HepG2 (cell line): ENCODE results near the gene EPHA2. TPM values are rescaled to one million over a fixed set of nuclear protein-coding genes. Genes with fewer than 3 reads are reported as not detected.

ENCODE experiments used
- ELF4 ChIP-seq: sonication (generic); formaldehyde crosslinking; IDR thresholded peaks from 2 replicates; pipeline ENCODE4 v1.5.0; 2020; ENCODE audit warnings: missing genetic modification reagents, mild to moderate bottlenecking, moderate library complexity, borderline replicate concordance
- HDAC1 ChIP-seq: sonication (generic); formaldehyde crosslinking; IDR thresholded peaks from 2 replicates; pipeline ENCODE4 v1.5.1; 2020; ENCODE audit warnings: mild to moderate bottlenecking, missing genetic modification reagents
- MYC ChIP-seq: sonication (generic); formaldehyde crosslinking; IDR thresholded peaks from 2 replicates; pipeline ENCODE4 v1.9.0; 2021; ENCODE audit warnings: missing genetic modification reagents, borderline replicate concordance
- NKX3-1 ChIP-seq: sonication (generic); formaldehyde crosslinking; IDR thresholded peaks from 2 replicates; pipeline ENCODE4 v1.5.0; 2020; ENCODE audit warnings: missing genetic modification reagents
- SMARCE1 ChIP-seq: fragments of 450-650 bp; IDR thresholded peaks from 2 replicates; pipeline ENCODE4 v1.6.1; 2017; ENCODE audit warnings: borderline replicate concordance
- SOX6 ChIP-seq, 2 experiments: fragments of 450-650 bp in 1 of 2; sonication (generic) in 1 of 2; formaldehyde crosslinking in 1 of 2; IDR thresholded peaks; 2 replicates each; pipeline versions ENCODE4 v1.4.0 to v1.6.1; 2017 to 2020; ENCODE audit warnings: antibody characterized with exemption in 1 of 2, mild to moderate bottlenecking in 1 of 2, missing genetic modification reagents in 1 of 2
- SRSF1 ChIP-seq: fragments of 200-400 bp; formaldehyde crosslinking; optimal IDR thresholded peaks from 2 replicates; pipeline ENCODE3; 2017; ENCODE audit warnings: mild to moderate bottlenecking, low read depth, low read length, moderate library complexity
- STAT5B ChIP-seq: sonication (generic); formaldehyde crosslinking; IDR thresholded peaks from 2 replicates; pipeline ENCODE4 v1.4.0; 2020; ENCODE audit warnings: missing genetic modification reagents
- ZBTB7B ChIP-seq: sonication (generic); formaldehyde crosslinking; IDR thresholded peaks from 2 replicates; pipeline ENCODE4 v1.4.0; 2020; ENCODE audit warnings: missing genetic modification reagents
- ZNF496 ChIP-seq: sonication (generic); formaldehyde crosslinking; IDR thresholded peaks from 2 replicates; pipeline ENCODE4 v1.8.1; 2023; ENCODE audit warnings: mild to moderate bottlenecking, moderate library complexity, missing genetic modification reagents; ENCODE audit not compliant: insufficient replicate concordance
- ZNF678 ChIP-seq: sonication (generic); formaldehyde crosslinking; IDR thresholded peaks from 2 replicates; pipeline ENCODE4 v1.4.0; 2020; ENCODE audit warnings: mild to moderate bottlenecking, missing genetic modification reagents
- ZNF703 ChIP-seq: sonication (generic); formaldehyde crosslinking; IDR thresholded peaks from 2 replicates; pipeline ENCODE4 v1.5.1; 2020; ENCODE audit warnings: missing genetic modification reagents, mild to moderate bottlenecking, moderate library complexity, borderline replicate concordance
- ZNF773 ChIP-seq: sonication (generic); formaldehyde crosslinking; IDR thresholded peaks from 2 replicates; pipeline ENCODE4 v1.4.0; 2020; ENCODE audit warnings: missing genetic modification reagents, borderline replicate concordance
- polyA plus RNA-seq, 8 experiments: library from polyadenylated mRNA; depleted of rRNA in 3 of 8; stranded (reverse) in 7 of 8; unstranded in 1 of 8; fragments of >200 nt; fragmentation: Illumina TruSeq in 4 of 8; extraction: Trizol in 4 of 8; gene quantifications; 2 replicates each; pipeline versions ENCODE4 v1.2.1 to v1.2.3, GENCODE V29; 2011 to 2016; ENCODE audit warnings: low read depth in 4 of 8, missing spikeins in 1 of 8, mixed read lengths in 1 of 8; ENCODE audit not compliant: insufficient read depth in 1 of 8
- total RNA-seq, 5 experiments: library from RNA; depleted of rRNA; stranded (reverse); fragments of >200 nt; fragmentation: Illumina TruSeq; extraction: Trizol; gene quantifications; 2 replicates each; pipeline ENCODE4 v1.2.3, GENCODE V29; 2016; ENCODE audit warnings: low read depth in 1 of 5
- TF ChIP-seq, protein P1 (sequence below): sonication (generic); formaldehyde crosslinking; IDR thresholded peaks from 2 replicates; pipeline ENCODE4 v1.4.0; 2020; ENCODE audit warnings: missing genetic modification reagents, mild to moderate bottlenecking, borderline replicate concordance
- TF ChIP-seq, protein P2 (sequence below): sonication (generic); formaldehyde crosslinking; IDR thresholded peaks from 2 replicates; pipeline ENCODE4 v1.5.1; 2020; ENCODE audit warnings: mild to moderate bottlenecking, moderate library complexity, missing genetic modification reagents
- TF ChIP-seq, protein P3 (sequence below): IDR thresholded peaks from 2 replicates; pipeline ENCODE4 v1.6.1; 2016; ENCODE audit warnings: mild to moderate bottlenecking
- TF ChIP-seq, protein P4 (sequence below): sonication (generic); formaldehyde crosslinking; IDR thresholded peaks from 2 replicates; pipeline ENCODE4 v1.4.0; 2020; ENCODE audit warnings: low read depth, mild to moderate bottlenecking, missing genetic modification reagents
- TF ChIP-seq, protein P5 (sequence below): sonication (generic); formaldehyde crosslinking; IDR thresholded peaks from 2 replicates; pipeline ENCODE4 v1.8.0; 2022; ENCODE audit warnings: mild to moderate bottlenecking, missing genetic modification reagents; ENCODE audit not compliant: insufficient replicate concordance

The EPHA2 gene
- total and polyA plus RNA-seq, 2 of the 13 experiments (the other 11 are each of a cell fraction or from before 2014, with no cell fraction given): 33.6 to 53.6 TPM

DNA sequence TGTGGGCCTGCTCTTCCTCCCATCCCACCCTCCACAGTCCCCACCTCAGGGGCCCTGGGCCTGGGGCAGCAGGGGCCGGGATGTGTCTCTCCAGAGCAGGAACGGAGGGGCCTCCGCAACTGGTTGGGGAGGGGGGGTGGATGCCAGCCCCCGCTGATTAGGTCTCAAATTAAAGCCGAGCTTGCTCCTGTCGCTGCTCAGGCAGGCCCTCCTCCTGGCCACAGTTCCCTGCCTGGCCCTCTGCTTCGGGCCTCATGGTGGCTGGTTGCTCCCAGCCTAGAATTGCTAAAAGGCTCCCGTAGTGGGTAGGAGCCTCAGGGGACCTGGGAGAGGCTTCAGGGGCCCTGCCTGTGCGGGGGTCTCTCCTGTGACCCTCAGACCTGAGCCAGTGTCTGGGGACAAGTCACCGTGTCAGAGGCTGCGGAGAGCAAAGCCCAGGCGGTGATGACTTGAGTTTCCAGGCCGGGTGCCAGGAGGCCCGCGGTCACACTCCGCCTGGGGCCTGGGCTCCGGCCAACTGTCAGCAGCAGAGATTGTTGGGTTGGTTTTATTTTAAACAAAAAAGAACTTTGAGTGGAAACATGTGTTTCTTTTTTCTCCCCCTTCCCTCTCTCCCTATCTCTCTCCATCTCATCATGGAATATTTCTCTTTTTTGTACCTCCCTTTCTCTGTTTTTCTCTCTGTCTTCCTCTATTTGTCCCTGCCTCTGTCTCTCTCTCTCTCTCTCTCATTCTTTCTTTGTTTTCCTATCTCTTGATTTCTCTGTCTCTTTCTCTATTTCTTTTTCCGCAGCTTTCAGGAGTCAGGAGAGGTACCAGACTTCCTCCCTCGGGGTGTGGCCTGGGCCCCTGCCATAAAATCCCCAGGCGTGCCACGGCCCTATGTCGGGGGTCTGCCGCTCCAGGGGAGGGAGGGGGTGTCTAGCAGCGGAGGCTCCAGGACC is 20.0 kb upstream of the EPHA2 start (continued):
- TF ChIP-seq, protein P1, sequence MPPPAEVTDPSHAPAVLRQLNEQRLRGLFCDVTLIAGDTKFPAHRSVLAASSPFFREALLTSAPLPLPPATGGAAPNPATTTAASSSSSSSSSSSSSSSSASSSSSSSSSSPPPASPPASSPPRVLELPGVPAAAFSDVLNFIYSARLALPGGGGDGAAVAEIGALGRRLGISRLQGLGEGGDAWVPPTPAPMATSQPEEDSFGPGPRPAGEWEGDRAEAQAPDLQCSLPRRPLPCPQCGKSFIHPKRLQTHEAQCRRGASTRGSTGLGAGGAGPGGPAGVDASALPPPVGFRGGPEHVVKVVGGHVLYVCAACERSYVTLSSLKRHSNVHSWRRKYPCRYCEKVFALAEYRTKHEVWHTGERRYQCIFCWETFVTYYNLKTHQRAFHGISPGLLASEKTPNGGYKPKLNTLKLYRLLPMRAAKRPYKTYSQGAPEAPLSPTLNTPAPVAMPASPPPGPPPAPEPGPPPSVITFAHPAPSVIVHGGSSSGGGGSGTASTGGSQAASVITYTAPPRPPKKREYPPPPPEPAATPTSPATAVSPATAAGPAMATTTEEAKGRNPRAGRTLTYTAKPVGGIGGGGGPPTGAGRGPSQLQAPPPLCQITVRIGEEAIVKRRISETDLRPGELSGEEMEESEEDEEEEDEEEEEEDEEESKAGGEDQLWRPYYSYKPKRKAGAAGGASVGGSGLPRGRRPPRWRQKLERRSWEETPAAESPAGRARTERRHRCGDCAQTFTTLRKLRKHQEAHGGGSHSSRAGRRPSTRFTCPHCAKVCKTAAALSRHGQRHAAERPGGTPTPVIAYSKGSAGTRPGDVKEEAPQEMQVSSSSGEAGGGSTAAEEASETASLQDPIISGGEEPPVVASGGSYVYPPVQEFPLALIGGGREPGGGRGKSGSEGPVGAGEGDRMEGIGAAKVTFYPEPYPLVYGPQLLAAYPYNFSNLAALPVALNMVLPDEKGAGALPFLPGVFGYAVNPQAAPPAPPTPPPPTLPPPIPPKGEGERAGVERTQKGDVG: no peak
- TF ChIP-seq, protein P2, sequence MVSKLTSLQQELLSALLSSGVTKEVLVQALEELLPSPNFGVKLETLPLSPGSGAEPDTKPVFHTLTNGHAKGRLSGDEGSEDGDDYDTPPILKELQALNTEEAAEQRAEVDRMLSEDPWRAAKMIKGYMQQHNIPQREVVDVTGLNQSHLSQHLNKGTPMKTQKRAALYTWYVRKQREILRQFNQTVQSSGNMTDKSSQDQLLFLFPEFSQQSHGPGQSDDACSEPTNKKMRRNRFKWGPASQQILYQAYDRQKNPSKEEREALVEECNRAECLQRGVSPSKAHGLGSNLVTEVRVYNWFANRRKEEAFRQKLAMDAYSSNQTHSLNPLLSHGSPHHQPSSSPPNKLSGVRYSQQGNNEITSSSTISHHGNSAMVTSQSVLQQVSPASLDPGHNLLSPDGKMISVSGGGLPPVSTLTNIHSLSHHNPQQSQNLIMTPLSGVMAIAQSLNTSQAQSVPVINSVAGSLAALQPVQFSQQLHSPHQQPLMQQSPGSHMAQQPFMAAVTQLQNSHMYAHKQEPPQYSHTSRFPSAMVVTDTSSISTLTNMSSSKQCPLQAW (CRISPR knock-in tag): 0 out of 2 replicates have a peak, but pooled peaks have one; percentile 24
- TF ChIP-seq ZNF678 (CRISPR knock-in tag) (peak; percentile 27; the same call in 1 of the 2 replicates), STAT5B (CRISPR knock-in tag) (no peak), ELF4 (CRISPR knock-in tag) (no peak), SRSF1 (no peak), ZNF703 (no peak), HDAC1 (CRISPR knock-in tag) (peak; percentile 7; the same call in 1 of the 2 replicates), SMARCE1 (no peak), ZNF496 (CRISPR knock-in tag) (no peak), ZNF773 (CRISPR knock-in tag) (0 out of 2 replicates have a peak, but pooled peaks have one; percentile 48), MYC (CRISPR knock-in tag) (peak; percentile 65; the same call in 1 of the 2 replicates), ZBTB7B (CRISPR knock-in tag) (peak; percentile 66), NKX3-1 (CRISPR knock-in tag) (0 out of 2 replicates have a peak, but pooled peaks have one; percentile 21), SOX6 (IDR thresholded peaks at IDR 0.05) (no peak), SOX6 (CRISPR knock-in tag; IDR thresholded peaks at IDR 0.05) (peak; percentile 26; the same call in 1 of the 2 replicates)
- TF ChIP-seq, protein P3, sequence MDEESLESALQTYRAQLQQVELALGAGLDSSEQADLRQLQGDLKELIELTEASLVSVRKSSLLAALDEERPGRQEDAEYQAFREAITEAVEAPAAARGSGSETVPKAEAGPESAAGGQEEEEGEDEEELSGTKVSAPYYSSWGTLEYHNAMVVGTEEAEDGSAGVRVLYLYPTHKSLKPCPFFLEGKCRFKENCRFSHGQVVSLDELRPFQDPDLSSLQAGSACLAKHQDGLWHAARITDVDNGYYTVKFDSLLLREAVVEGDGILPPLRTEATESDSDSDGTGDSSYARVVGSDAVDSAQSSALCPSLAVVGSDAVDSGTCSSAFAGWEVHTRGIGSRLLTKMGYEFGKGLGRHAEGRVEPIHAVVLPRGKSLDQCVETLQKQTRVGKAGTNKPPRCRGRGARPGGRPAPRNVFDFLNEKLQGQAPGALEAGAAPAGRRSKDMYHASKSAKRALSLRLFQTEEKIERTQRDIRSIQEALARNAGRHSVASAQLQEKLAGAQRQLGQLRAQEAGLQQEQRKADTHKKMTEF (CRISPR knock-in tag): peak; percentile 37; the same call in 1 of the 2 replicates
- TF ChIP-seq, protein P4, sequence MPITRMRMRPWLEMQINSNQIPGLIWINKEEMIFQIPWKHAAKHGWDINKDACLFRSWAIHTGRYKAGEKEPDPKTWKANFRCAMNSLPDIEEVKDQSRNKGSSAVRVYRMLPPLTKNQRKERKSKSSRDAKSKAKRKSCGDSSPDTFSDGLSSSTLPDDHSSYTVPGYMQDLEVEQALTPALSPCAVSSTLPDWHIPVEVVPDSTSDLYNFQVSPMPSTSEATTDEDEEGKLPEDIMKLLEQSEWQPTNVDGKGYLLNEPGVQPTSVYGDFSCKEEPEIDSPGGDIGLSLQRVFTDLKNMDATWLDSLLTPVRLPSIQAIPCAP (CRISPR knock-in tag): no peak
- TF ChIP-seq, protein P5, sequence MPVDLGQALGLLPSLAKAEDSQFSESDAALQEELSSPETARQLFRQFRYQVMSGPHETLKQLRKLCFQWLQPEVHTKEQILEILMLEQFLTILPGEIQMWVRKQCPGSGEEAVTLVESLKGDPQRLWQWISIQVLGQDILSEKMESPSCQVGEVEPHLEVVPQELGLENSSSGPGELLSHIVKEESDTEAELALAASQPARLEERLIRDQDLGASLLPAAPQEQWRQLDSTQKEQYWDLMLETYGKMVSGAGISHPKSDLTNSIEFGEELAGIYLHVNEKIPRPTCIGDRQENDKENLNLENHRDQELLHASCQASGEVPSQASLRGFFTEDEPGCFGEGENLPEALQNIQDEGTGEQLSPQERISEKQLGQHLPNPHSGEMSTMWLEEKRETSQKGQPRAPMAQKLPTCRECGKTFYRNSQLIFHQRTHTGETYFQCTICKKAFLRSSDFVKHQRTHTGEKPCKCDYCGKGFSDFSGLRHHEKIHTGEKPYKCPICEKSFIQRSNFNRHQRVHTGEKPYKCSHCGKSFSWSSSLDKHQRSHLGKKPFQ: no peak
